GM18873 (cell line): Measurements from ENCODE around the gene ZNF830.
"Not testable (repeated sequence)": the region's sequence is repeated elsewhere in the genome, so short reads cannot be mapped to it uniquely, and the experiment has no call there.

Source experiments
- ATAC-seq: cut with Tn5 transposase; IDR thresholded peaks from one replicate; pipeline ENCODE4 v1.9.1; 2021; ENCODE audit warnings: mild to moderate bottlenecking, moderate library complexity, moderate number of reproducible peaks; ENCODE audit not compliant: unreplicated experiment, low FRiP score

Gene ZNF830

GRCh38 chr17:34961093-34961911, at the start of gene ZNF830, which contains the start of gene CCT6B:
ZNF830 (plus strand) TSS chr17:34961540; CDS start chr17:34961567, 27 bp downstream.
CCT6B (minus strand) TSS chr17:34961460; CDS start chr17:34961393, 67 bp downstream.
- peak; percentile 80 for ATAC-seq

GRCh38 chr17:34913001-34913400, 48.3 kb upstream of the ZNF830 start:
- ATAC-seq: no peak

- no peak for ATAC-seq
These were observed 45.2 kb upstream of the ZNF830 start for GRCh38 chr17:34916120-34916519.

GRCh38 chr17:34917381-34917780, 44.0 kb upstream of the ZNF830 start:
- ATAC-seq: no peak

DNA sequence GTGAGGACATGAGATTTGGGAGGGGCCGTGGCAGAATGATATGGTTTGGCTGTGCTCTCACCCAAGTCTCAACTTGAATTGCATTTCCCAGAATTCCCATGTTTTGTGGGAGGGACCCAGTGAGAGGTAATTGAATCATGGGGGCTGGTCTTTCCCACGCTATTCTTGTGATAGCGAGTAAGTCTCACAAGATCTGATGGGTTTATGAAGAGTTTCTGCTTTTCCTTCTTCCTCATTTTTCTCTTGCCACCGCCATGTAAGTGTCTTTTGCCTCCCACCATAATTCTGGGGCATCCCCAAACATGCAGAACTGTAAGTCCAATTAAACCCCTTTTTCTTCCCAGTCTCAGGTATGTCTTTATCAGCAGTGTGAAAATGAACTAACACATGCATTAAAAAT, 40.7 kb upstream of the ZNF830 start:
- no peak for ATAC-seq

DNA sequence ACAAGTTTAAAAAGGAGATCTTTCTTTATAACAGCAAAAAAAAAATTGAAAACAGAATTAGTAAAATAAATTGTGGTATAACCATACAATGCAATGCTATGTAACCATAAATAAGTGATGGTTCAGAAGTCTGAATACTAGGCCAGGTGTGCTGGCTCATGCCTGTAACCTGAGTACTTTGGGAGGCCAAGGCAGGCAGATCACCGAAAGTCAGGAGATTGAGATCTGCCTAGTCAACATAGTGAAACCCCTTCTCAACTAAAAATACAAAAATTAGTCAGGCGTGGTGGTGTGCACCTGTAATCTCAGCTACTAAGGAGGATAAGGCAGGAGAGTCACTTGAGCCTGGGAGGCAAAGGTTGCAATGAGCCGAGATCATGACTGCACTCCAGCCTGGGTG, 34.7 kb upstream of the ZNF830 start:
- no peak for ATAC-seq

GRCh38 chr17:34930283-34930682, 31.1 kb upstream of the ZNF830 start:
- no peak for ATAC-seq

DNA sequence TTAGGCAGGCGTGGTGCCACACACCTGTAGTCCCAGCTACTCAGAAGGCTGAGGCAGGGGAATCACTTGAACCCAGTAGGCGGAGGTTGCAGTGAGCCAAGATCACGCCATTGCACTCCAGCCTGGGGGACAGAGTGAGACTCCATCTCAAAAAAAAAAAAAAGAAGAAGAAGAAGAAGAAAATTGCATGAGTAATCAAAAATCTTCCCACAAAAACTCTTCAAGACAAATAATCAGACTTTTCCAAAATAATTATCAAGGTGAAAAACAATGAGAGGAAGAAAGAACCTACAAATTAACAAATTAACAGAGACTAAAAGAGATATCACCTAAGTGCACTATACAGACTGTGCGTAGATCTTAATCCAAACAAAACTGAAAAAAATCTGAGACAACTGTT, 10.6 kb upstream of the ZNF830 start:
- not testable (repeated sequence) for ATAC-seq

GRCh38 chr17:34958438-34958837, 2.9 kb upstream of the ZNF830 start:
- ATAC-seq: no peak

GRCh38 chr17:34974179-34974578, 12.8 kb downstream of the ZNF830 start:
- no peak for ATAC-seq

DNA sequence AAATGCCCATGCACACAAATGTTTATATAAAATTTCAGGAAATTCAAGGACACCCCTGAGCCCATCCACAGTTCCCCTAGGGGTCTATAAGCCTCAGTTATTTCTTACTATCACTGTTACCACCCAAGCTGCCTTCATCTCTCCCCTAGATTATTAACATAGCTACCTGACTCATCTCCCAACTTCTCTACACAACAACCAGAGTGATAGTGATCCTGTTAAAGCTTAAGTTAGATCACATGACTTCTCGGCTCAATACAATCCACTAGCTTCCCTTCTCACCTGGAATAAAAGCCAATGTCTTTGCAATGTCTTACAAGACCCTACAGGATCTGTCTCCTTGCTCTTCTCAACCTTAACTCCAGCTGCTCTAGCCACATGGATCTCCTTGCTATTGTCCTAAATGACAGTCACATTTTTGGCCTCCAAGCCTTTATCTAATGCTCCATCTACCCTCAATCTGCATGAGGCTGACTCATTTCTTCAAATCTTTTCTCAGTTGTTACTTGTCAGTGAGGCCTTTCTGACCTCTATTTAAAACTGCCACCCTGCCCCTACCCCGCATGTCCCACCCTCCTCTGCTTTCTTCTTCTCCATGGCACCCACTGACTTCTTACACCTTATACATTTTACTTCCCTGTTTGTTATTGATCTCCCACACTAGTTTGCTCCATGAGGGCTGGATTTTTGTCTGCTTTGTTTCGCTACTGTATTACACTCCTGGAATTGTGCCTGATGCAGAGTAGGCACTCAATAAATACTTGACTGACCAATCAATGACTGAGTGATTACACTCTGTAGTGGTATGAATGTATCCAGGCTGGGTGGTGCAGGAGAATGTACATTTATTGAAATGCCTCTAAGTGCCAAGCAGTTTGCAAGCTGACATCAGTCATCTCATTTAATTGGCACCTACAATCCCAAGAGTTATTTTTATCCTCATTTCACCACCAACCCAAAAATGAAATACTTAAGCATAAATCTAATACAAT, 13.8 kb downstream of the ZNF830 start:
- ATAC-seq: no peak

- no peak for ATAC-seq
These were observed 17.8 kb downstream of the ZNF830 start for GRCh38 chr17:34979153-34979552.

GRCh38 chr17:34979650-34980352, 18.5 kb downstream of the ZNF830 start:
- no peak for ATAC-seq

DNA sequence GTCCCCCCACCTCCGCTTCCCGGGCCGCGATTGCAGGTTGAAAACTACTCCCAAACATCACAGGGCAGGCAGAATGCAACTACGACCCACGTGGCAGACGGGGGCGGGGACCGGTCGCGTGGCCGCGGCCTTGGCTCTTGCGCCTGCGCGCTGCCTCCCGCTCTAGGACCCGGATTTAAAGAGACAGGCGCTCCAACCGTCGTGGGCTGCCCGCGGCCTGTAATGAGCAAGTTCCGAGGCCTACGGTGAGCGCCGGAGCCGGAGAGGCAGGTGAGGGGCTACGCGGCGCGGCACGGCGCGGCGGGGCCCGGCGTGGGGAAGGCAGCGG, 19.0 kb downstream of the ZNF830 start, which contains the start of gene LIG3:
Gene LIG3 (plus strand): TSS at position 160 of the 328 bp plus-strand sequence. CDS start 2,494 bp downstream, outside the sequence.
- ATAC-seq: peak; percentile 58

DNA sequence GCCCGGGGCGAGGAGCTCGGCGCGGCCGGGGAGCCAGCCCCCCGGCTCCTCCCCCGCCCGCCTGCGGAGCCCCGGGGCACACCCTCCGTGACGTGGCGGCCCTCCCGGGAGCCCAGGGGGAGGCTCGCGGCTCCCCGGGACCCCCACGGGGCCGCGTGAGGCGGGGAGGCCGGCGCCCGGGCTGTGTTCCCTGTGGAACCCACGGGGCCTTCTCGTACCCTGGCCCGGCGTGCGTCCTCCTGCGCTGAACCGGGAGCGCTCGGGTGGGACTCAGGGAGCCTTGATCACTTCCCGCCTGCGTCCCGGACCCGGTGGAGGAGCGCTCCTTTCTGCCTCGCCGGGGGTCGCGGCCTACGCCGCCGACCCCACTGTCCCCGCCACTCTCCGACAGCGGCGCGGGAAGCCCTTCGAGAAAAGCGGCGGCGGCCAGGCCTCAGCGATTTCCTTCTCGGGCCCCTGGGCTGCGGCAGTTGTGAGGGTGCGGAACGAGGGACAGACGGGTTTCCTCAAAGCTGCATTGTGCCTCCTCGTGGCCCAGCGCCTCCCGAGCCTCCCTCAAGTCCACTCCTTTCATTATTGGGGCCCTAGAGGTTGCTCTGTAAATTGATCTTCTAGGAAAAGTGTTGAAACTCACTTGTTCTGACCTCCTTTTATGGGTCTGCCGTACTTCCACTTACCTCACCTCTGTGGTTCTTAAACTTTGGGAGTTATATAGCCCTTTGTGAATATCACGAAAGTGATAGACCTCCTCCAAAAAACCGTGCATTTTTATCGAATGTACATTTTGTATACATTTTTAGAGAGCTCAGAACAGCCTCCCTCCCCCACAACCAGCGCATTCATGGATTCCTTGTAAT, 19.6 kb downstream of the ZNF830 start:
- ATAC-seq: peak; percentile 61

DNA sequence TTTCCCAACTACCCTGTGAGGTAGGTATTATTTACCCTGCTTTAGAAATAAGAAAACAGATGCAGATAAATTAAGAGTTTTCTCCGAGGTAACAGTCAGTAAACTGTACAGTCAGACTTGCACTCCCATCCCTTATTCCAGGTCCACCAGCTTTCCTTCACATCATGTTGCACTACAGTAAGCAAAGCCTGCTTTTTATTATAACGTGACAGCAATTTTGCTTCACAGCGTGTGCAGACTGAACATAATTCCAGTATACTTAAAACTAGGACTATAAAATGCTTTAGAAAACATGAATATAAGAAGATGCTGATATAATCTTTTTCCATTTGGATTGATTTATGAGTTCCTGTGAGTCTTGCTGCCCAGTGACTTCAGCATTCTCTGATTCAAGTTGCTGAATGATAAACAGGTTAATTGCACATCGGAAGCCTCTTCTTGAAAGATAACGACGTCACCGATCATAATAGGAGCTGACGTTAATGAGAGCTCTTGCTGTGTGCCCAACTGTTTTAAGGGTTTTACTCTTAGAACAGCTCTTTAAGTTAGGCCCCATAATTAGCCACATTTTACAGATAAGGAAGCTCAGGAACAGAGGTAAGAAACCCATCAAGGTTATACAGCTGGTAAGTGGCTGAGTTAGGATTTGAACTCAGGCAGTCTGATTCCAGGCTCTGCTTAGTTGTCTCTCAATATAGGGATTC, 20.4 kb downstream of the ZNF830 start:
- ATAC-seq: no peak

DNA sequence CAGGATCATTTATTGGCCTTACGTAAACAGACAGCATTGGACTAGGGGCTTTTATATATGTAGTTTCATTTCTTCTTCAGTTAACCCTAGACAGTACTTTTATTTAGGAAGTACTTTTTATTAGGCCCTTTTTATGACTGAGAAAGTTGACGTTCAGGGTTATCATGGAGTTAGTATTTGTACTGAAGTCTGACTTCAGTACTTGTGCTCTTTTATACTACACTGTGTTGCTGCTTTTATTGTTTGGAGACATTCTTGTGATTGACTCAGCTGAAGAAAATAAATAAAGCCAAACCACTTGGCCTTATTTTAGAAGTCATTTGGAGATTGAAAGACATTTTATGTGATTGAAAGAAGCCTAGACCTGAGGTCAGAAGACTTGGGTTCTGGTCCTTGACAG, 25.9 kb downstream of the ZNF830 start:
- ATAC-seq: no peak

GRCh38 chr17:34988644-34989043, 27.3 kb downstream of the ZNF830 start:
- no peak for ATAC-seq

GRCh38 chr17:34989473-34989872, 28.1 kb downstream of the ZNF830 start:
- ATAC-seq: no peak
